Activated naive CD4-positive, alpha-beta T cell treated with anti-CD3 and anti-CD28 coated beads for 36 hours (primary cell): ENCODE results near the gene SMU1. TPM values are rescaled to one million over a fixed set of nuclear protein-coding genes. Genes with fewer than 3 reads are reported as not detected.

Experiments used
- CTCF ChIA-PET: fragments of 350-600 bp; sonication (Branson Sonifier 250); formaldehyde crosslinking; loops from one replicate; lab custom pipeline; 2021; ENCODE audit warnings: antibody characterized with exemption; lab: Charles Lee
- DNase-seq: peaks from one replicate; pipeline ENCODE4 v3.0.0-alpha.2; 2020
- H3K27ac Mint-ChIP-seq: one replicate; pipeline ENCODE4 v1.8.0; 2021; ENCODE audit warnings: mild to moderate bottlenecking, mixed read lengths
- H3K27me3 Mint-ChIP-seq: one replicate; pipeline ENCODE4 v1.8.0; 2021; ENCODE audit warnings: low read depth, mixed read lengths
- H3K36me3 Mint-ChIP-seq: one replicate; pipeline ENCODE4 v1.8.0; 2021; ENCODE audit warnings: low read depth, mixed read lengths
- H3K4me1 Mint-ChIP-seq: one replicate; pipeline ENCODE4 v1.8.0; 2021; ENCODE audit warnings: low read depth, mixed read lengths
- H3K4me3 Mint-ChIP-seq: one replicate; pipeline ENCODE4 v1.8.0; 2021; ENCODE audit warnings: mild to moderate bottlenecking, moderate library complexity, mixed read lengths
- H3K9me3 Mint-ChIP-seq: one replicate; pipeline ENCODE4 v1.8.0; 2021; ENCODE audit warnings: mixed read lengths
- intact Hi-C: fragments of 100-400 bp; cut with micrococcal nuclease; formaldehyde crosslinking; loops from one replicate; pipeline ENCODE4 v1.15.1; 2023
- total RNA-seq, 2 experiments: library from RNA; stranded (reverse); gene quantifications; one replicate each; pipeline ENCODE4 v1.2.3, GENCODE V29; 2021

SMU1 gene
- total RNA-seq, 2 experiments from 2014 or later: 23.7 to 23.9 TPM

DNA sequence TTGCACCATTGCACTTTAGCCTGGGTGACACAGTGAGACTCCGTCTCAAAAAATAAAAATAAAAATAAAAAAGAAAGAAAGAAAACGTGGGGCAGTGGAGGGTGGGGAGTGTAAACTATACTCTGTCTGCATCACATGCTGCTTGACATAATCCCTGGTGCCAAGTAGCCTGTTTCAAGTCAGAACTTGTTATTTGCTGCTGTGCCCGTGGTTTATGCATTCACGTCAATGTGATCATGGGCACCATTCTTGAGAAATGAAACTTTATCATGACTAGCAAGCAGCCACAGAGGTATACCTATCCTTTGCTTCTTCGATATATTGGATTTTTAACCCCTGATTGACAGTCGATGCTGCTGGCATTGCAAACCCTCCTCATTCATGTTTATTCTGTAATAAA, 4.1 kb upstream of the SMU1 start:
- Mint-ChIP-seq H3K36me3 (peaks cover 4% of the 10 kb centered on the region), H3K27ac (no peak overlapping the region)
- DNase-seq: peak; percentile 39

DNA sequence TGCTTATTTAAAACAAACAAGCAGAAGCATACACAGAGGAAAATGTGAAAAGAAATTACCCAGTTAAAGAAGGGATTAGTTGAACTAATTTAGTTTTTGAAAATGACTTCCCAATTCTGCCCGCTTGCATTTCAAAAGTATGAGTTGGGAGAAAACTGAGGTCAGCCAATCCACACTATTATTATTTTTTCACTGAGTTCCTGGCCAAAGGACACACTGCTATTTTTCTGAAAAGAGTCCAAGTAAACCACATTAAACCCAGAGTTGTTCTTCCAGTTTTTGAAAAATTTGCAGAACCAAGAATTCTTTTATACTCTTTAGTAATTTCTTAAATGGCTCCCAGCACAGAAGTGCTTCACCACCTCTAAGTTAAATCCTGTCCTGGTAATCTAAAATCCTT, 7.5 kb downstream of the SMU1 start:
- CTCF ChIA-PET: interaction anchor here (1.0 kb wide), 1 partner anchor 157 kb away, joined by 5 read pairs; no protein-coding TSS in a partner anchor
- Mint-ChIP-seq H3K4me3 (no peak overlapping the region), H3K4me1 (peaks cover 35% of the 10 kb centered on the region), H3K27me3 (no peaks in the 10 kb centered on the region), H3K27ac (no peak overlapping the region), H3K36me3 (peaks cover 35% of the 10 kb centered on the region), H3K9me3 (no peaks in the 10 kb centered on the region)
- no peak for DNase-seq
- intact Hi-C loops: no loop called here

More for the DNA sequence above, 4.1 kb upstream of the SMU1 start:
- intact Hi-C loops: loop anchor here (2.0 kb wide), 3 partner anchors 30 to 702 kb away; partner anchors contain the start of gene AQP3
- Mint-ChIP-seq H3K27me3 (no peaks in the 10 kb centered on the region), H3K4me3 (no peak overlapping the region), H3K4me1 (peaks cover 38% of the 10 kb centered on the region), H3K9me3 (no peaks in the 10 kb centered on the region)
- CTCF ChIA-PET: interaction anchor here (0.6 to 3.6 kb wide), 7 partner anchors 19 to 240 kb away, joined by 3 to 29 read pairs (median 4); no protein-coding TSS in a partner anchor

DNA sequence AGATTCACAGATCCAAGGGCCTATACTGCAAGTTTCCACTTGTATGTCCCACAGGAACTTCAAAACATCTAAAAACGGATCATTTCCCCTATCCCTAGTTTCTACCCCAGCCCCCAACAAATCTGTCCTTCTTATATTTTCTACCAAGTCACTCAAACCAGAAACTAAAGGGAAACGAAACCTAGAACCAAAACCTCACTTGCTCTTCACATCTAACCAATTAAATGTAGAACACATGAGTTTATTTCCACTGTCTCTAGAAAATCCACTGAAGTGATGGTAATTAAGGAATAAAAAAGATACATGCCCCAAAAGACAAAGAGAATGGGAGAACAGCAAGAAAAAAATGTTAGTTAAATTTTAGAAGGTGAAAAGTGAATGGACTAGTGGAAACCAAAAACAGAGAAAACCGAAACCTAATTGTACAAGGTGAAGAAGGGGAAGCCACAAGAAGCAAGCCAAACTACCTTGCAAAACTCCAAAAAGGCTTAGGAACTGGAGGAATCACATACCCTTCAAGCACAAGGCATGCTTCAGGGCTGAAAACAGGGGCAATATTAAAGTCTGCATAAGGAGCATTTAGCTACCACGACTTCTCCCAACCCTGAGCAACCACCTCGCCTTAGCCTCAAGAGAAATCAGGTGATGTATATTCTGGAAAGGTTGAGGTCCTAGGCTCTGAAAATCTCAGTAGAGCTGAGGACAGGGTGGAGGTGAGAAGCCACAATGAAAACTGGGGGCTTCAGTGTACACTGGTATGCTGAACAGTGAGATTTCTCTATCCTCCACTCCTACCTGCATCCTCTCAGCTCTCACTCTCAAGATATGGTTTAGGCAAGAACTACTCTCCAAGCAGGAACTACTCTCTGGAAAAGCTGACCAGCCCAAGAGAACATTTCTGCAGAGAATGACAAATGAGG, 11.1 kb downstream of the SMU1 start:
- Mint-ChIP-seq H3K4me3 (no peak overlapping the region), H3K27ac (peak overlapping the region; percentile 14), H3K9me3 (no peaks in the 10 kb centered on the region), H3K4me1 (peaks cover 10% of the 10 kb centered on the region), H3K27me3 (no peaks in the 10 kb centered on the region), H3K36me3 (peaks cover 32% of the 10 kb centered on the region)
- no peak for DNase-seq
- CTCF ChIA-PET: interaction anchor here (0.7 kb wide), 1 partner anchor 37 kb away, joined by 3 read pairs; no protein-coding TSS in a partner anchor
- intact Hi-C loops: no loop called here

DNA sequence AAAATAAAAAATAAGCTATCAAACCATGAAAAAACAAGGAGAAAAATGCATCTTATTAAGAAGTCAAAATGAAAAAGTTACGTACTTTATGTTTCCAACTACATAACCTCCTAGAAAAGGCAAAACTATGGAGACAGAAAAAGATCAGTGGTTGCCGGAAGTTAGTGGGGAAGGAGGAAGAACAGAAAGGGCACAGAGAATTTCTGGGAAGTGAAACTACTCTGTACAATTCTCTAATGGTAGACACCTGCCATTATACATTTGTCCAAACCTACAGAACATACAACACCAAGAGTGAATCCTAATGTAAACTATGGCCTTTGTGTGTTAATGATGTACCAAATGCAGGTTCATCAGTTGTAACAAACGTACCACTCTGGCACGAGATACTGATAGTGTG, 25.3 kb downstream of the SMU1 start:
- H3K27ac Mint-ChIP-seq: no peak overlapping the region
- no peaks in the 10 kb centered on the region for H3K27me3 Mint-ChIP-seq
- no peaks in the 10 kb centered on the region for H3K9me3 Mint-ChIP-seq
- no peak for DNase-seq
- peaks cover 30% of the 10 kb centered on the region for H3K36me3 Mint-ChIP-seq
- H3K4me1 Mint-ChIP-seq: peaks cover 13% of the 10 kb centered on the region
- CTCF ChIA-PET: no interaction called here
- intact Hi-C loops: no loop called here
- no peak overlapping the region for H3K4me3 Mint-ChIP-seq

DNA sequence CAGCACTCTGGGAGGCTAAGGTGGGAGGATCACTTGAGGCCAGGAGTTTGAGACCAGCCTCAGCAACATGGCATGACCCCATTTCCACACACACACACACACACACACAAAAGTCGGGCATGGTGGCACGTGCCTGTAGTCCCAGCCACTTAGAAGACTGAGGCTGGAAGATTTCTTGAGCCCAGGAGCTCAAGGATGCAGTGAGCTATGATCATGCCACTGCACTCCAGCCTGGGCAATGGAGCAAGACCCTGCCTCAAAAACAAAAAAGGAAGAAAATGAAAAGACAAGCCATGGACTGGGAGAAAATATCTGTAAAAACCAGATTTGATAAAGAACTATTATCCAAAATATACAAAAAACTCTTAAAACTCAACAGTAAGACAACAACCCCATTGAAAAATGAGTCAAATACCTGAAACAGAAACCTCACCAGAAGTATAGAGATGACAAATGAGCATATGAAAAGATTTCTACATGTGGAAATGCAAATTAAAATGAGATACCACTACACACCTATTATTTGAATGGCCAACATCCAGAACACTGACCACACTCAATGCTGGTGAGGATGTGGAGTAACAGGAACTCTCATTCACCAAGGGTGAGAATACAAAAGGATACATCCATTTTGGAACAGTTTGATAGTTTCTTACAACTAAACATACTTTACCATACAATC, 26.7 kb downstream of the SMU1 start:
- peak overlapping the region; percentile 26 for H3K27ac Mint-ChIP-seq
- CTCF ChIA-PET: no interaction called here
- H3K9me3 Mint-ChIP-seq: no peaks in the 10 kb centered on the region
- H3K36me3 Mint-ChIP-seq: peaks cover 35% of the 10 kb centered on the region
- no peak overlapping the region for H3K4me3 Mint-ChIP-seq
- no peak for DNase-seq
- peaks cover 15% of the 10 kb centered on the region for H3K4me1 Mint-ChIP-seq
- intact Hi-C loops: loop anchor here (1.0 kb wide), 2 partner anchors 25 to 26 kb away; partner anchors contain the start of genes DNAJA1 and SMU1
- H3K27me3 Mint-ChIP-seq: no peaks in the 10 kb centered on the region

DNA sequence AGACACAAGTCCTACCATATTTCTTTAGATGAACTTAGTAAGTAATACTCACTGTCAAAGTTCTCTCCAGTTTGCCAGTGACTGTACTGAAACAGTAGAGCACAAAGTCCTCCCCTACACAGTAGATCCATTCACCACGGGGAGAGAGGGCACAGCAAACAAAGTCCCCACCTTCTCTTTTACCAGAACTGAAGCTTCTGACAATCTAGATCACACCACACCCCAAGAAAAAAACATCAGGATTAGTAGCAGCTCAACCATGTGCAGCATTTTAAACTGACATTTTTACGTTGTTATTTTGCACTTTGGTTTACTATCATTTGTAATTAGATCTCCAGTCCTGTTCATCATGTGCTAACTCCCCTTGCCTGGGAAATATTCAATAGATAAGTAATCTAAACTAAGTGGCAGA, 28.4 kb downstream of the SMU1 start:
- H3K4me1 Mint-ChIP-seq: peaks cover 27% of the 10 kb centered on the region
- no peak overlapping the region for H3K4me3 Mint-ChIP-seq
- H3K27ac Mint-ChIP-seq: no peak overlapping the region
- no peak for DNase-seq
- peaks cover 35% of the 10 kb centered on the region for H3K36me3 Mint-ChIP-seq
- no peaks in the 10 kb centered on the region for H3K9me3 Mint-ChIP-seq
- H3K27me3 Mint-ChIP-seq: no peaks in the 10 kb centered on the region
- intact Hi-C loops: no loop called here
- CTCF ChIA-PET: no interaction called here

DNA sequence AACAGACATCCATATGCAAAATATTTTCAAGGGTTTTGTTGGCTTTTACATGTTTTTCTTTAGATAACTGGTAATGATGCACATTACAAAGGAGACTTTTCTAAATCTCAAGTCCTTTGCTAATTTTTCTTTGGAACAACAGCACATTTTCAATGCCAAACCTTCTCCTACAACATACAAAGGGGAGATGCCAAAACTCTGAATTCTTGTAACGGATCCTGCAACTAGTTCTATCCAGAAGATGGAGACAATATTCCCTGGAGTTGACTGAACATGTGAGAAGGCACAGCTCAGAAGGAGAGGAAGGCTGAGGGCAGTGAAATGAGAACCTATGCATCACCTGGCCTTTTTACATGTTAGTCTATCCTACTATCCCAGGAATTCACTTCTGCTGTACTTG, 30.4 kb downstream of the SMU1 start:
- H3K27me3 Mint-ChIP-seq: no peaks in the 10 kb centered on the region
- intact Hi-C loops: no loop called here
- no peak overlapping the region for H3K4me3 Mint-ChIP-seq
- H3K27ac Mint-ChIP-seq: no peak overlapping the region
- H3K4me1 Mint-ChIP-seq: peaks cover 27% of the 10 kb centered on the region
- H3K9me3 Mint-ChIP-seq: no peaks in the 10 kb centered on the region
- H3K36me3 Mint-ChIP-seq: peaks cover 28% of the 10 kb centered on the region
- CTCF ChIA-PET: no interaction called here
- DNase-seq: no peak

DNA sequence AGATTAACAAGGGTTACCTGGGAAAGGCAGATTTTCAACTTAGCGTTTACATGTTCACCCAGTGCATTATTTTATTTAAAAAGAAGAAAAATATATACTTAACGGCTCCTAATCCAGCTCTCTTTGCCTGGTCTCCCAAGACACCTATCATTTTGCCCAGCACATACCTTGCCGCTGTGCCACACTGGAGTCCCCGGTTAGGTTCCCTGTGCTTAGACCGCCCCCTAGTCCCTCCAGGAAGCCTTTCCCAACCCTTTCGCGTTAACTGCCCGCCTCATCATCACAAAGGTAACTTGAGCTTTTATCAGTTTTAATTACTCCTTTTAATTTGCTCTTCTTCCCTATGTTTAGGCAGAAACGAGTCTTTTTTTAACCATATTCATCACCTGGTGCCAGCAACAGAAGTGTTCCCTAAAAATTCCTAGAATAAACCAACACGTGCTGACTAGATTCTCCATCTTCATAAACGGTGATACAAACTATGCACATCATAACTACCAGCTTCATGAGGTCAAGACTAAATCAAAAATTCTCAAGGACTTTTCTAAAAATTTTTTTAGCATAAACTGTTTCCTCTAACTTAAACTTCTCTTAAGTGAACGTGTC, 31.7 kb downstream of the SMU1 start:
- Mint-ChIP-seq H3K27ac (no peak overlapping the region), H3K27me3 (no peaks in the 10 kb centered on the region), H3K4me3 (peak overlapping the region; percentile 71), H3K36me3 (peaks cover 23% of the 10 kb centered on the region), H3K4me1 (peaks cover 22% of the 10 kb centered on the region), H3K9me3 (no peaks in the 10 kb centered on the region)
- intact Hi-C loops: loop anchor here (1.0 kb wide), 4 partner anchors 19 to 181 kb away; partner anchors contain the start of genes APTX, DNAJA1 and SMU1
- DNase-seq: peak; percentile 30
- CTCF ChIA-PET: interaction anchor here (0.6 to 1.0 kb wide), 2 partner anchors 402 to 457 kb away, joined by 3 read pairs; no protein-coding TSS in a partner anchor

DNA sequence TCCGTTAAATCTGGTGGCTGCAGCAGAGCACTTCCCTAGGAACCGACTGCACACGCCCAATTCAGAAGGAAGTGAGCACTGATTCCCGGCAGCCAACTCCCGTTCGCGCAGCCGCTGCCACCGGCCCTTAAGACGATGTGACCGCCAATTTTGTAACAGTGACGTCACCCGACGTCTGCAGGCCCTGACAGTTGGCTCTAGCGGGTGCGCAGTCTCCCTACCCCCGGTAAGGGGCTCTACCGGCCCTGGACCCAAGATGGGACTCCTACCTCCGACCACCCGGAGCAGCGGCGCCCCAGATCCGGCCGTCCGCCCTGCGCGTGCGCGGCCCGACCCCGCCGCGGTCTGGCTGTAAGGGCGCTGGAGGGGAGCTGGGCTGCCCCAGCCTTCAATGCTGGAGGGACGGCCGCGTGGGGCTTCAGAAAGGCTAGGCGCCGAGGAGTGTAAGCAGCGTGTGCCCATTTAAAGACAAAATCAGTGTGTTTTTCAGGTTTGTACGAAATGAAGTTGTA, 32.3 kb downstream of the SMU1 start:
- intact Hi-C loops: loop anchor here (1.0 kb wide), 4 partner anchors 19 to 181 kb away; partner anchors contain the start of genes APTX, DNAJA1 and SMU1
- CTCF ChIA-PET: interaction anchor here (0.7 to 1.0 kb wide), 2 partner anchors 403 to 439 kb away, joined by 3 read pairs; no protein-coding TSS in a partner anchor

DNA sequence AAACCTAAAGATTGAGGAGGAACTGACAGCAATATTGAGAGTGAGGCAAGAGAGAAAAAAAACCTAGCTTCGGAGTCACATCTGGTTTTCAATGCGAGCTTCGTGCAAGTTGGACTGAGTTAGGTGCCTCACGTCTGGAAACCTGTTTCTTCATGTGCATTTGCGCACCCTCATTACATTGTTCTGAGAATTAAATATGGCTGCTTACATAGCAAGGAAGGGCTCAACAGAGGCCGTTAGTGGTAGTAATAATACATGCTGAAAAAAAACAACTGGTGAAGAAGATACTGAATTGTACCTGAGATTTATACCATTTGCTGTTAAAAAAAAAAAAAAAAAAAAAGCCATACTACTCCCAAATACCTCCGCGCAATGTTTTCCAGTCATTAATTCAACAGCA, 32.8 kb downstream of the SMU1 start:
- H3K4me3 Mint-ChIP-seq: peak overlapping the region; percentile 71
- CTCF ChIA-PET: interaction anchor here (0.7 kb wide), 1 partner anchor 438 kb away, joined by 3 read pairs; no protein-coding TSS in a partner anchor
- peaks cover 24% of the 10 kb centered on the region for H3K36me3 Mint-ChIP-seq
- H3K27me3 Mint-ChIP-seq: no peaks in the 10 kb centered on the region
- peaks cover 14% of the 10 kb centered on the region for H3K4me1 Mint-ChIP-seq
- intact Hi-C loops: loop anchor here (1.0 kb wide), 4 partner anchors 18 to 182 kb away; partner anchors contain the start of genes APTX, DNAJA1 and SMU1
- H3K9me3 Mint-ChIP-seq: no peaks in the 10 kb centered on the region
- peak overlapping the region; percentile 72 for H3K27ac Mint-ChIP-seq
- no peak for DNase-seq

More for the DNA sequence above, 32.3 kb downstream of the SMU1 start:
- Mint-ChIP-seq H3K4me3 (peak overlapping the region; percentile 71), H3K9me3 (no peaks in the 10 kb centered on the region), H3K36me3 (peaks cover 24% of the 10 kb centered on the region), H3K4me1 (peaks cover 17% of the 10 kb centered on the region), H3K27ac (peak overlapping the region; percentile 72), H3K27me3 (no peaks in the 10 kb centered on the region)
- DNase-seq: peak; percentile 85

DNA sequence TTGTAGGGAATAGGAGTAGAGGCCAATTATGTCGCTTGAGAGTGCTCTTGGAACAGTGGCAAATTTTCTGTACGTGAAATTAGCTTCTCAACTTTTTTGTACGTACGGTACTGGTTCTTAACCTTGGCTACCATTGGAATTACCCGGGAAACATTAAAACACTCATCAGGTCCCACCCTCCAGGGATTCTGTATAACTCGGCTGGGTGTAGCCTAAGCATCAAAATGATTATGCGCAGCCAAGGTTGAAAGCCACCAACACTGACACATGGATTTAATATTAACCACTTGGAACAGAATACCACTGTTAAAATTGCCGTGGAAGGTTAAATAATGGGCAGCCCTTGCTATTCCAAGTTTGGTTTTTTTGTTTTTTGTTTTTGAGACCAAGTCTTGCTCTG, 34.0 kb downstream of the SMU1 start:
- CTCF ChIA-PET: no interaction called here
- intact Hi-C loops: no loop called here
- no peak overlapping the region for H3K27ac Mint-ChIP-seq

More for the DNA sequence above, 34.0 kb downstream of the SMU1 start:
- Mint-ChIP-seq H3K36me3 (peaks cover 32% of the 10 kb centered on the region), H3K27me3 (no peaks in the 10 kb centered on the region), H3K4me3 (no peak overlapping the region), H3K9me3 (no peaks in the 10 kb centered on the region), H3K4me1 (peaks cover 14% of the 10 kb centered on the region)
- DNase-seq: no peak
